NCI-H146 treated with DMSO at 0.1 percent for 48 hours (cell line): ENCODE results near the gene CRTAP.
"Not testable (repeated sequence)": the region's sequence is repeated elsewhere in the genome, so short reads cannot be mapped to it uniquely, and the experiment has no call there.

Experiments used
- DNase-seq: peaks from one replicate; lab custom pipeline; 2025; ENCODE audit not compliant: unreplicated experiment; lab: John Stamatoyannopoulos, UW

The CRTAP gene

GRCh38 chr3:33173103-33173502 is 59.3 kb downstream of the CRTAP start:
- DNase-seq = no peak

GRCh38 chr3:33173672-33174071 is 59.9 kb downstream of the CRTAP start:
- DNase-seq = no peak

GRCh38 chr3:33174095-33174494 is 60.3 kb downstream of the CRTAP start:
- DNase-seq = no peak

GRCh38 chr3:33174711-33175414 is 61.0 kb downstream of the CRTAP start:
- DNase-seq = no peak

DNA sequence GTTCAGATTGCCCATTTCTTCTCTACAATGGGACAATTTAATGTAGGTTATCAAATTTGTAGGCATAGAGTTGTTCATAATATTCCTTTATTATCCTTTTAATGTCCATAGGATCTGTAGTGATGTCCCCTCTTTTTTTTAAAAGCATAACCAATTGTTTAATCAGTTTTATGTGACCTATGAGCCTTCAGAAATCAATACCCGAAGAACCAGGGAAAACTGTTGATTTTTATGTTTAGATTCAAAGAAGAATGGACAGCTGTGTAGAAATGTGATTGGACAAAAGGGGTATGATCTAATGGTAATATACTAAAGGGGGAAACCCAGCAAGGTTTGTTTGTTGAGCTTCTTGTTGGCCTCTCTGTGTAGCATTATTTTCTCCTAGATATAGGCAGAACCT is 65.3 kb downstream of the CRTAP start:
- no peak for DNase-seq

GRCh38 chr3:33181229-33181628 is 67.4 kb downstream of the CRTAP start:
- no peak for DNase-seq

- not testable (repeated sequence) for DNase-seq
These were observed 67.8 kb downstream of the CRTAP start for GRCh38 chr3:33181641-33182040.

GRCh38 chr3:33184863-33185262 is 71.0 kb downstream of the CRTAP start:
- DNase-seq = no peak

- no peak for DNase-seq
These were observed 72.9 kb downstream of the CRTAP start for GRCh38 chr3:33186524-33187367.

DNA sequence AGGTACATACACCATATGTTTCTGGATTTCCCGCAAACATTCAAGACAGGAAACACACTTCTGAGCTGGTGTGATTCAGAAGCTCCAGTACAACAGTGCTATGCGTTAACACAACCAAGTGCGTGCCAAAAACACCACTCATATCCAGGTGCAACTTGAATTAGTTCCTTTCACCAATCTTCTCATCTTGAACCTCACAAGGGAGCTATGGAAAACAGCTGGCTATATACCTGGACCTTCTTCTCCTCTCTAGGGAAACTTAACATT is 73.5 kb downstream of the CRTAP start:
- no peak for DNase-seq

DNA sequence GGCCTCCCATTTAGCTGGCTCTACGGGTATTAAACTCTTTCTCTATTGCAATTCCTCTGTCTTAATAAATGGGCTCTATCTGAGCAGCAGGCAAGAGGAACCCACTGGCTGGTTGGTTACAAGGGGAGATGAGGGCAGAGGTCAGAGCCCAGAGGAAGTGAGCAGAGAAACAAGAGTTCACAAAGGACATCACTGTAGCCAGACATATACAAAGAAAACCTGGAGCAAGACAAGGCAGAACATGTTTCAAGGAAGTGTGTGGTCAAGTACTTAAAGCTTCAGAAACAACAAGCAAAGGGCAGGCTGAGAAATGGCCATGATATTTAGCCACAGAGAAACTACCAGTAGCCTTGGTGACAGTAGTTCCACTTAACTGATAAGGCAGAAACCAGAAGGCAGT is 80.5 kb downstream of the CRTAP start:
- DNase-seq = no peak

GRCh38 chr3:33196538-33196937 is 82.7 kb downstream of the CRTAP start:
- no peak for DNase-seq
